Vagina (tissue), 2 donors: ENCODE measurements around the gene ELOVL7. TPM values are rescaled to one million over a fixed set of nuclear protein-coding genes. Genes with fewer than 3 reads are reported as not detected.
"Not testable (repeated sequence)": the region's sequence is repeated elsewhere in the genome, so short reads cannot be mapped to it uniquely, and the experiment has no call there.

Source experiments
- DNase-seq, 2 donors: peaks; one replicate each; pipeline ENCODE4 v3.0.0-alpha.2; 2017; ENCODE audit errors: extremely low spot score in 2 of 2
- H3K27ac ChIP-seq: fragments of 200-600 bp; sonication (generic); one replicate; pipeline ENCODE4 v1.5.1; 2019
- H3K27me3 ChIP-seq: fragments of 200-600 bp; sonication (generic); one replicate; pipeline ENCODE4 v1.5.1; 2019
- H3K36me3 ChIP-seq, 2 donors: fragments of 200-600 bp; sonication (generic); one replicate each; pipeline ENCODE4 v1.5.1; 2017 to 2019
- H3K4me1 ChIP-seq: fragments of 200-600 bp; sonication (generic); one replicate; pipeline ENCODE4 v1.5.1; 2019
- H3K4me3 ChIP-seq, 2 donors: fragments of 200-600 bp; sonication (generic); 1 replicate in 1 of 2; 2 replicates in 1 of 2; pipeline ENCODE4 v1.5.1; 2016 to 2019
- H3K9me3 ChIP-seq: fragments of 200-600 bp; sonication (generic); one replicate; pipeline ENCODE4 v1.5.1; 2019
- POLR2A ChIP-seq, 2 donors: fragments of 450-650 bp; IDR thresholded peaks; one replicate each; pipeline ENCODE4 v1.6.1; 2017; ENCODE audit warnings: antibody characterized with exemption in 2 of 2, mild to moderate bottlenecking in 2 of 2, moderate library complexity in 2 of 2
- POLR2AphosphoS5 ChIP-seq, 2 donors: sonication (generic); formaldehyde crosslinking; IDR thresholded peaks; one replicate each; pipeline ENCODE4 v1.9.0; 2017; ENCODE audit warnings: antibody characterized with exemption in 2 of 2, mild to moderate bottlenecking in 2 of 2, low read depth in 1 of 2; ENCODE audit not compliant: insufficient read depth in 1 of 2
- intact Hi-C: fragments of 100-400 bp; cut with DNase I; formaldehyde crosslinking; loops from one replicate; pipeline ENCODE4 v1.15.1; 2023
- total RNA-seq: library from RNA; depleted of rRNA; stranded (reverse); fragments of >200 nt; gene quantifications from one replicate; pipeline ENCODE4 v1.2.3, GENCODE V29; 2016
- TF ChIP-seq, protein P1 (sequence below), 3 experiments: fragments of 450-650 bp in 2 of 3; fragments of 200-600 bp in 1 of 3; sonication (generic) in 1 of 3; IDR thresholded peaks; one replicate each; pipeline ENCODE4 v1.5.1; 2017 to 2019; ENCODE audit warnings: antibody characterized with exemption in 3 of 3, mild to moderate bottlenecking in 2 of 3, moderate library complexity in 2 of 3

Gene ELOVL7
- total RNA-seq, 1 donor from 2014 or later, result 3.9 TPM

DNA sequence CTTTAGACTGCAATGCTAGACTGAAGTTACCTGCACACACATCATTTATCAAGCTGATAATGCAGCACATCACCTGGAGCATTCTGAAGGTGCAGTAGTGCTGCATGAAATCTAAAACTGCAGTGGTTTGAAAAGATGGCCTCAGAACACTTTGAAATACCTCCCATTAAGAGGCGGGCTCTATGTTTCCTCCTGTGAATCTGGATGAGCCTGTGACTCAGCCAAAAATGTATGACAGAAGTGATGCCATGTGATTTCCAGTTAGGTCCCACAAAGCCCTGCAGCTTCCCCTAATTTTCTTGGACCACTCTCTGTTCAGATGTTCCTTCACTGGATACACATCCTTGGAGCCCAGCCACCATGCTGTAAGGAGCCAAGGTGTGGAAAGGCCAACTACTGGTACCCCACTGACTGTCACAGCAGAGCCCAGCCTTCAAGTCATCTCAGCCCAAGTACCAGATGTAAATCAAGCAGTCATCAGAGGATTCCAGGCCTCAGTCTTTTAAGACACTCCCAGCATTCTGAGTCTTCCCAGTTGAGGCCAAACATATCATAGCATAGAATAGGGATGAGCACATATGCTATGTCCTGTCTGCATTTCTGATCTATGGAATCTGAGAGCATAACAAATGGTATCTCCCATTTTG lies 116.9 kb downstream of the ELOVL7 start:
- H3K36me3 ChIP-seq, result no peaks in the 10 kb centered on the region
- TF ChIP-seq POLR2AphosphoS5 (IDR thresholded peaks at IDR 0.05; ENCODE audit: insufficient read depth in 1 of 2, low read depth in 1 of 2) (no peak), POLR2A (IDR thresholded peaks at IDR 0.05) (no peak)
- TF ChIP-seq, protein P1, sequence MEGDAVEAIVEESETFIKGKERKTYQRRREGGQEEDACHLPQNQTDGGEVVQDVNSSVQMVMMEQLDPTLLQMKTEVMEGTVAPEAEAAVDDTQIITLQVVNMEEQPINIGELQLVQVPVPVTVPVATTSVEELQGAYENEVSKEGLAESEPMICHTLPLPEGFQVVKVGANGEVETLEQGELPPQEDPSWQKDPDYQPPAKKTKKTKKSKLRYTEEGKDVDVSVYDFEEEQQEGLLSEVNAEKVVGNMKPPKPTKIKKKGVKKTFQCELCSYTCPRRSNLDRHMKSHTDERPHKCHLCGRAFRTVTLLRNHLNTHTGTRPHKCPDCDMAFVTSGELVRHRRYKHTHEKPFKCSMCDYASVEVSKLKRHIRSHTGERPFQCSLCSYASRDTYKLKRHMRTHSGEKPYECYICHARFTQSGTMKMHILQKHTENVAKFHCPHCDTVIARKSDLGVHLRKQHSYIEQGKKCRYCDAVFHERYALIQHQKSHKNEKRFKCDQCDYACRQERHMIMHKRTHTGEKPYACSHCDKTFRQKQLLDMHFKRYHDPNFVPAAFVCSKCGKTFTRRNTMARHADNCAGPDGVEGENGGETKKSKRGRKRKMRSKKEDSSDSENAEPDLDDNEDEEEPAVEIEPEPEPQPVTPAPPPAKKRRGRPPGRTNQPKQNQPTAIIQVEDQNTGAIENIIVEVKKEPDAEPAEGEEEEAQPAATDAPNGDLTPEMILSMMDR (IDR thresholded peaks at IDR 0.05), result no peak
- no peaks in the 10 kb centered on the region for H3K9me3 ChIP-seq
- no peak overlapping the region for H3K27ac ChIP-seq
- no peaks in the 10 kb centered on the region for H3K4me1 ChIP-seq
- intact Hi-C loops, result no loop called here
- DNase-seq, result no peak
- H3K4me3 ChIP-seq, result no peak overlapping the region
- no peaks in the 10 kb centered on the region for H3K27me3 ChIP-seq

DNA sequence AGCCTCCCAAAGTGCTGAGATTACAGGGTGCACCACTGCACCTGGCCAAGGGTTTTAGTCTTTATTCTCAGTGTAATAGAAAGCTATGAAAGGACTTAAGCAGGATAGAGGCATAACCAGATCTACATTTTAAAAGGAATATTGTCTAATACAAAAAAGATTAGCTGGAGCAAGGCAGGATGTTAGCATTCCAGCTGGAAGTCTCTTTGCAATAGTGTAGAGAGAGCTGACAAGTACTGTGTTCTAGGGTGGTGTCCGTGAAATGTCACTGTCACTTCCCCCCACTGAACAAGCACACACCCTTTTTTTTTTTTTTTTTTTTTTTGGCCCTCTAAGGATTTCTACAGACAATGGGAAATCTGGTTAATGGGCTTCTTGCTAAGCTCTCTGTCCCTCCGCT lies 119.9 kb downstream of the ELOVL7 start:
- Histone ChIP-seq H3K27ac (no peak overlapping the region), H3K9me3 (no peaks in the 10 kb centered on the region), H3K4me1 (no peaks in the 10 kb centered on the region), H3K36me3 (no peaks in the 10 kb centered on the region), H3K27me3 (no peaks in the 10 kb centered on the region), H3K4me3 (no peak overlapping the region)
- TF ChIP-seq POLR2AphosphoS5 (IDR thresholded peaks at IDR 0.05; ENCODE audit: insufficient read depth in 1 of 2, low read depth in 1 of 2), result no peak
- no peak for TF ChIP-seq POLR2A (IDR thresholded peaks at IDR 0.05)
- TF ChIP-seq, protein P1 (IDR thresholded peaks at IDR 0.05), result no peak
- intact Hi-C loops, result no loop called here
- DNase-seq, result no peak

DNA sequence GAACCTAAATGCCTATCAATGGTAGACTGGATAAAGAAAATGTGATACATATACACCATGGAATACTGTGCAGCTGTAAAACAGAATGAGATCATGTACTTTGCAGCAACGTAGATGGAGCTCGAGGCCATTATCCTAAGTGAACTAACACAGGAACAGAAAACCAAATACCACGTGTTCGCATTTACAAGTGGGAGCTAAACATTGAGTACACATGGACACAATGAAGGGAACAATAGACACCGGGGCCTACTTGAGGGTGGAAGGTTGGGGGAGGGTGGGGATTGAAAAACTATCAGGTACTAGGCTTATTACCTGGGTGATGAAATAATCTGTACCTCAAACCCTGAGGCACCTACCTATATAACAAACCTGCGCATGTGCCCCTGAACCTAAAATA lies 121.7 kb downstream of the ELOVL7 start:
- no peaks in the 10 kb centered on the region for H3K9me3 ChIP-seq
- H3K4me1 ChIP-seq, result no peaks in the 10 kb centered on the region
- H3K4me3 ChIP-seq, result no peak overlapping the region
- intact Hi-C loops, result no loop called here
- no peaks in the 10 kb centered on the region for H3K36me3 ChIP-seq
- H3K27ac ChIP-seq, result no peak overlapping the region
- no peaks in the 10 kb centered on the region for H3K27me3 ChIP-seq
- no peak for TF ChIP-seq POLR2A (IDR thresholded peaks at IDR 0.05)
- TF ChIP-seq POLR2AphosphoS5 (IDR thresholded peaks at IDR 0.05; ENCODE audit: insufficient read depth in 1 of 2, low read depth in 1 of 2), result no peak
- TF ChIP-seq, protein P1 (IDR thresholded peaks at IDR 0.05), result no peak
- no peak for DNase-seq

DNA sequence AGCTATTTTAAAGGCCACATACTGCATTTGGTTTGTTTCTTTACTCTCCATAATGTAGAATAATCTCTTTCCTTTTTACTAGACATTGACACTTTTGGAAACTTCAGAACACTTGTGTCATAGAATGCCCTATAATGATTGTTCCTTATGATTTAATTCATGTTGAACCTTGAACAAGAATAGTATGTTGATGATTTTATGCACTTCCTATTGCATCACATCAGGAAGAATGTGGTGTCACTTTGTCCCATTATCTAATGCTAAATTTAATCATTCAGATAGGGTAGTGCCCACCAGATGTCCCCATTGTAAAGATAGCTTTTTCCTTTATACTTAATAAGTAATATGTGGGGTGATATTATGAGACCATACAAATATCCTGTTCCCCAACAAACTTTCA lies 124.7 kb downstream of the ELOVL7 start:
- no peaks in the 10 kb centered on the region for H3K36me3 ChIP-seq
- intact Hi-C loops, result no loop called here
- no peaks in the 10 kb centered on the region for H3K27me3 ChIP-seq
- no peak overlapping the region for H3K4me3 ChIP-seq
- no peaks in the 10 kb centered on the region for H3K4me1 ChIP-seq
- no peak for DNase-seq
- no peaks in the 10 kb centered on the region for H3K9me3 ChIP-seq
- H3K27ac ChIP-seq, result no peak overlapping the region
- TF ChIP-seq, protein P1 (IDR thresholded peaks at IDR 0.05), result no peak
- TF ChIP-seq POLR2A (IDR thresholded peaks at IDR 0.05), result no peak
- TF ChIP-seq POLR2AphosphoS5 (IDR thresholded peaks at IDR 0.05; ENCODE audit: insufficient read depth in 1 of 2, low read depth in 1 of 2), result no peak

DNA sequence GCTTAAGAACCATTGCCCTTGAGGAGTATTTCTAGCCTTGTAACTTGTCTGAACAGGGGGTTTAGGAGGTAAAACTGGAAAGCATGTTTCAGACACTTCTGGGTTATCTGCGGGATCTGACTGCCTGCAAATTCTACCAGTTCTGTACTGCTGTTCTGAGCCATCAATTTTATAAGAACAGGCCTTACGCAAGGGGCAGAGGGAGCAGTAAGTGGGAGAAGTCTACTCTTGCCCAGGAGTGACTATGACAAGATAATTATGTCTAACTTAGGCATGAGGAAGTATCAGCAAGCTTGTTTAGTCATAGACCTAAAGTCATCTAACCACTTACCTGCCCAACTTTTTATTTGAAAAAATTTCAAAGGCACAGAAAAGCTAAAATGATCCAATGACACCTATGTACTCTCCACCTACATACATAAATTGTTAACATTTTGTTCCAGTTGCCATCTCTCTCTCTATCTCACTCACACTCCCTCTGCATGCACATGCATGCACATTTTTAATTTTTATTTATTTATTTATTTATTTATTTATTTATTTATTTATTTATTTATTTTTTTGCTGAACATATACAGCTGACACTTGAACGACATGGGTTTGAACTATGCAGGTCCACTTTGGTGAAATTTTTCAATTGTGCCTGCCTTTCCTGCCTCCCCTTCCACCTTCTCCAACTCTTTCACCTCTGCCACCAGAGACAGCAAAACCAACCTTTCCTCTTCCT lies 125.7 kb downstream of the ELOVL7 start:
- intact Hi-C loops, result no loop called here
- Histone ChIP-seq H3K36me3 (no peaks in the 10 kb centered on the region), H3K4me1 (no peaks in the 10 kb centered on the region), H3K27me3 (no peaks in the 10 kb centered on the region), H3K9me3 (no peaks in the 10 kb centered on the region), H3K4me3 (no peak overlapping the region), H3K27ac (no peak overlapping the region)
- DNase-seq, result no peak
- TF ChIP-seq POLR2A (IDR thresholded peaks at IDR 0.05), result no peak
- TF ChIP-seq, protein P1 (IDR thresholded peaks at IDR 0.05), result no peak
- TF ChIP-seq POLR2AphosphoS5 (IDR thresholded peaks at IDR 0.05; ENCODE audit: insufficient read depth in 1 of 2, low read depth in 1 of 2), result no peak

DNA sequence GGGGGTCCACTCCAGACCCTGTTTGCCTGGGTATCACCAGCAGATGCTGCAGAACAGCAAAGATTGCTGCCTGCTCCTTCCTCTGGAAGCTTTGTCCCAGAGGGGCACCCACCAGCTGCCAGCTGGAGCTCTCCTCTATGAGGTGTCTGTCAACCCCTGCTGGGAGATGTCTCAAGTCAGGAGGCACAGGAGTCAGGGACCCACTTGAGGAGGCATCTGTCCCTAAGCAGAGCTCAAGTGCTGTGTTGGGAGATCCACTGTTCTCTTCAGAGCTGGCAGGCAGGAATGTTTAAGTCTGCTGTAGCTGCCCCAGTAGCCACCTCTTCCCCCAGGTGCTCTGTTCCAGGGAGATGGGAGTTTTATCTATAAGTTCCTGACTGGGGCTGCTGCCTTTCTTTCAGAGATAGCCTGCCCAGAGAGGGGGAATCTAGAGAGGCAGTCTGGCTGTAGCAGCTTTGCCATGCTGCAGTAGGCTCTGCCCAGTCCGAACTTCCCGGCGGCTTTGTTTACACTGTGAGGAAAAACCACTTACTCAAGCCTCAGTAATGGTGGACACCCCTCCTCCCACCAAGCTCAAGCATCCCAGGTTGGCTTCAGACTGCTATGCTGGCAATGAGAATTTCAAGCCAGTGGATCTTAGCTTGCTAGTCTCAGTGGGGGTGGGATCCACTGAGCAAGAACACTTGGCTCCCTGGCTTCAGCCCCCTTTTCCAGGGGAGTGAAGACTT lies 128.7 kb downstream of the ELOVL7 start:
- not testable (repeated sequence) for H3K27me3 ChIP-seq

More for the DNA sequence above, 128.7 kb downstream of the ELOVL7 start:
- DNase-seq, H3K4me3 ChIP-seq, H3K36me3 ChIP-seq, H3K27ac ChIP-seq, intact Hi-C loops, H3K9me3 ChIP-seq, H3K4me1 ChIP-seq: not testable (repeated sequence)
